Endothelial cell of umbilical vein (primary cell): ENCODE results near the gene MAT2A.

ENCODE experiments used
- FOS ChIP-seq: IDR thresholded peaks from 2 replicates; pipeline ENCODE4 v1.6.1; 2011; ENCODE audit warnings: mild to moderate bottlenecking, low read length, moderate library complexity, borderline replicate concordance; ENCODE audit not compliant: insufficient read depth
- POLR2A ChIP-seq: IDR thresholded peaks from 2 replicates; pipeline ENCODE4 v1.6.1; 2012; ENCODE audit warnings: low read depth, mild to moderate bottlenecking, control low read depth, low read length
- POLR2AphosphoS5 ChIP-seq: IDR thresholded peaks from 2 replicates; pipeline ENCODE4 v1.6.1; 2012; ENCODE audit warnings: low read depth, mild to moderate bottlenecking, control low read depth, low read length, moderate library complexity; ENCODE audit not compliant: insufficient read depth
- TF ChIP-seq, protein P1 (sequence below), 2 donors: IDR thresholded peaks; 1 replicate in 1 of 2; 2 replicates in 1 of 2; pipeline ENCODE4 v1.5.1; 2011; ENCODE audit warnings: low read length in 2 of 2, mild to moderate bottlenecking in 2 of 2, moderate library complexity in 2 of 2, control low read depth in 1 of 2, inconsistent platforms in 1 of 2, low read depth in 1 of 2; ENCODE audit not compliant: insufficient read depth in 1 of 2; ENCODE audit errors: extremely low read depth in 1 of 2

DNA sequence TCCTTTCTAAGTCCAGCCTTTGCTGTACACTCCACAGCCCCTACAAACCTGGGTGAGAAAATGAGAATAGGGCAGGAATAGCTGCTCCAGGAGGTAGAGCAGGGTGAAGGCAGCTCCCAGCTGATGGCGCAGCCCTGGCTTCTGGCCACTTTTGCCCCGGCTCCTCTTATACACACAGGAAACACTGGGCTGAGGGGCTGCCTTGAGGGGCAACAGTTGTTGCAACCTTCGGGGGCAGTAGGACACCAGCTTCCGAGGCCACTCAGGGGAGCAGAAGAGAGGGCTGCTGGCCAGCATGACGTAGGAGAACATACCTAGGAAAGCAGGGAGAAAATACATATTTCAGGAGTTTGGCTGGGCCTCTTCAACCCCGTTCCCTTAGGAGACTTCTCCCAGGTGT lies 14.2 kb downstream of the MAT2A start:
- no peak for TF ChIP-seq POLR2A
- TF ChIP-seq POLR2AphosphoS5 = no peak
- TF ChIP-seq, protein P1, sequence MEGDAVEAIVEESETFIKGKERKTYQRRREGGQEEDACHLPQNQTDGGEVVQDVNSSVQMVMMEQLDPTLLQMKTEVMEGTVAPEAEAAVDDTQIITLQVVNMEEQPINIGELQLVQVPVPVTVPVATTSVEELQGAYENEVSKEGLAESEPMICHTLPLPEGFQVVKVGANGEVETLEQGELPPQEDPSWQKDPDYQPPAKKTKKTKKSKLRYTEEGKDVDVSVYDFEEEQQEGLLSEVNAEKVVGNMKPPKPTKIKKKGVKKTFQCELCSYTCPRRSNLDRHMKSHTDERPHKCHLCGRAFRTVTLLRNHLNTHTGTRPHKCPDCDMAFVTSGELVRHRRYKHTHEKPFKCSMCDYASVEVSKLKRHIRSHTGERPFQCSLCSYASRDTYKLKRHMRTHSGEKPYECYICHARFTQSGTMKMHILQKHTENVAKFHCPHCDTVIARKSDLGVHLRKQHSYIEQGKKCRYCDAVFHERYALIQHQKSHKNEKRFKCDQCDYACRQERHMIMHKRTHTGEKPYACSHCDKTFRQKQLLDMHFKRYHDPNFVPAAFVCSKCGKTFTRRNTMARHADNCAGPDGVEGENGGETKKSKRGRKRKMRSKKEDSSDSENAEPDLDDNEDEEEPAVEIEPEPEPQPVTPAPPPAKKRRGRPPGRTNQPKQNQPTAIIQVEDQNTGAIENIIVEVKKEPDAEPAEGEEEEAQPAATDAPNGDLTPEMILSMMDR (IDR thresholded peaks at IDR 0.05; ENCODE audit: extremely low read depth in 1 of 2, insufficient read depth in 1 of 2, low read depth in 1 of 2, low read length in 2 of 2) = no peak
- no peak for TF ChIP-seq FOS
